IMR-90 (cell line): ENCODE results near the gene UNC13A.
A peak's percentile ranks its signal among the peaks of the same experiment; 100 is the strongest.

Source experiments
- CTCF ChIP-seq: conservative IDR thresholded peaks from 2 replicates; pipeline ENCODE4 v1.5.1; 2012; ENCODE audit warnings: mild to moderate bottlenecking, low read depth, low read length, improper control_type of control experiment
- FOS ChIP-seq: fragments of 150-350 bp; IDR thresholded peaks from 2 replicates; pipeline ENCODE4 v1.6.1; 2016; ENCODE audit warnings: low read depth, low read length
- POLR2A ChIP-seq: IDR thresholded peaks from 2 replicates; pipeline ENCODE4 v1.6.1; 2012; ENCODE audit warnings: mild to moderate bottlenecking, low read depth, low read length
- USF2 ChIP-seq: fragments of 150-350 bp; IDR thresholded peaks from 2 replicates; pipeline ENCODE4 v1.6.1; 2017; ENCODE audit warnings: mild to moderate bottlenecking, antibody characterized with exemption, low read length, low read depth

GRCh38 chr19:17703824-17704463, 15.8 kb upstream of the UNC13A start:
- TF ChIP-seq USF2 (no peak), CTCF (peak; percentile 54), POLR2A (no peak), FOS (no peak)
